SK-N-SH (cell line): ENCODE data around the gene KRTAP5-8. TPM values are rescaled to one million over a fixed set of nuclear protein-coding genes. Genes with fewer than 3 reads are reported as not detected.
"Not testable (repeated sequence)": the region's sequence is repeated elsewhere in the genome, so short reads cannot be mapped to it uniquely, and the experiment has no call there.

ENCODE experiments used
- CTCF ChIA-PET: fragments of 300-600, 350-600 bp; formaldehyde crosslinking; extraction: SDS; loops from one replicate; lab custom pipeline; 2021; lab: Yijun Ruan, JAX
- POLR2A ChIA-PET: fragments of 350-600 bp; sonication (Branson Sonifier 250); formaldehyde crosslinking; extraction: SDS; loops from one replicate; lab custom pipeline; 2020; ENCODE audit warnings: antibody characterized with exemption, inconsistent platforms; lab: Yijun Ruan, JAX
- DNase-seq: peaks from one replicate; pipeline ENCODE4 v3.0.0; 2012
- H2AFZ ChIP-seq: fragments of 200-600 bp; sonication (generic); 2 replicates; pipeline ENCODE4 v1.8.1; 2016; ENCODE audit warnings: antibody characterized with exemption, mild to moderate bottlenecking, low read depth
- H3F3A ChIP-seq: fragments of 200-600 bp; sonication (generic); replicated peaks from 2 replicates; pipeline ENCODE3; 2016; ENCODE audit warnings: antibody characterized with exemption, mild to moderate bottlenecking; ENCODE audit not compliant: insufficient read depth
- H3K27ac ChIP-seq, 2 experiments: fragments of 200-500 bp in 1 of 2; fragments of 200-600 bp in 1 of 2; sonication (Bioruptor generic) in 1 of 2; sonication (generic), shearing (Covaris generic) in 1 of 2; 2 replicates each; pipeline versions ENCODE4 v1.5.1 to v1.6.1; 2014 to 2016; ENCODE audit warnings: low read depth in 2 of 2, inconsistent platforms in 1 of 2, low read length in 1 of 2, mild to moderate bottlenecking in 1 of 2, mixed read lengths in 1 of 2
- H3K27me3 ChIP-seq: fragments of 200-600 bp; sonication (generic), shearing (Covaris generic); 2 replicates; pipeline ENCODE4 v1.6.1; 2016; ENCODE audit warnings: mixed run types; ENCODE audit not compliant: insufficient read depth
- H3K36me3 ChIP-seq, 2 experiments: fragments of 200-500 bp in 1 of 2; fragments of 200-600 bp in 1 of 2; sonication (Bioruptor generic) in 1 of 2; sonication (generic) in 1 of 2; replicated peaks in 1 of 2; 2 replicates each; pipeline versions ENCODE3 to v1.5.1; 2014 to 2016; ENCODE audit warnings: low read length in 1 of 2, mild to moderate bottlenecking in 1 of 2; ENCODE audit not compliant: insufficient read depth in 2 of 2, control insufficient read depth in 1 of 2
- H3K4me1 ChIP-seq, 2 experiments: fragments of 200-500 bp in 1 of 2; fragments of 200-600 bp in 1 of 2; sonication (Bioruptor generic) in 1 of 2; sonication (generic), shearing (Covaris generic) in 1 of 2; 2 replicates each; pipeline versions ENCODE4 v1.5.1 to v1.6.1; 2014 to 2016; ENCODE audit warnings: low read depth in 1 of 2, low read length in 1 of 2, mixed run types in 1 of 2; ENCODE audit not compliant: insufficient read depth in 2 of 2, control insufficient read depth in 1 of 2
- H3K4me2 ChIP-seq: fragments of 200-600 bp; sonication (generic), shearing (Covaris generic); 2 replicates; pipeline ENCODE4 v1.6.1; 2017; ENCODE audit warnings: mixed run types
- H3K4me3 ChIP-seq, 2 experiments: fragments of 200-500 bp in 1 of 2; fragments of 200-600 bp in 1 of 2; sonication (Bioruptor generic) in 1 of 2; sonication (generic), shearing (Covaris generic) in 1 of 2; 2 replicates each; pipeline versions ENCODE4 v1.5.1 to v1.8.1; 2014 to 2016; ENCODE audit warnings: low read depth in 2 of 2, inconsistent platforms in 1 of 2, low read length in 1 of 2, mild to moderate bottlenecking in 1 of 2, mixed read lengths in 1 of 2, moderate library complexity in 1 of 2
- H3K79me2 ChIP-seq: fragments of 200-600 bp; sonication (generic); 2 replicates; pipeline ENCODE4 v1.8.1; 2017; ENCODE audit warnings: mild to moderate bottlenecking; ENCODE audit not compliant: insufficient read depth
- H3K9ac ChIP-seq: fragments of 200-600 bp; sonication (generic); 2 replicates; pipeline ENCODE4 v1.6.1; 2017; ENCODE audit warnings: mixed run types
- H3K9me2 ChIP-seq: fragments of 200-600 bp; sonication (generic); 2 replicates; pipeline ENCODE4 v1.6.1; 2017; ENCODE audit warnings: mixed run types
- H3K9me3 ChIP-seq: fragments of 200-600 bp; sonication (generic); 2 replicates; pipeline ENCODE4 v1.6.1; 2017; ENCODE audit warnings: mixed run types, mild to moderate bottlenecking, moderate library complexity
- H4K20me1 ChIP-seq: fragments of 200-600 bp; sonication (generic); 2 replicates; pipeline ENCODE4 v1.6.1; 2017; ENCODE audit warnings: mild to moderate bottlenecking, mixed run types; ENCODE audit not compliant: insufficient read depth
- EZH2phosphoT487 ChIP-seq: fragments of 200-600 bp; sonication (generic); IDR thresholded peaks from 2 replicates; pipeline ENCODE4 v1.6.1; 2017; ENCODE audit warnings: low read depth, mixed run types, mild to moderate bottlenecking, antibody characterized with exemption, moderate library complexity, borderline replicate concordance
- JUND ChIP-seq: IDR thresholded peaks from 2 replicates; pipeline ENCODE4 v1.4.0; 2012
- NFIC ChIP-seq: IDR thresholded peaks from 2 replicates; pipeline ENCODE4 v1.4.0; 2012; ENCODE audit warnings: borderline replicate concordance
- POLR2AphosphoS5 ChIP-seq: IDR thresholded peaks from 2 replicates; pipeline ENCODE4 v1.6.1; 2012; ENCODE audit warnings: low read depth, low read length
- RXRA ChIP-seq: IDR thresholded peaks from 2 replicates; pipeline ENCODE4 v1.4.0; 2012; ENCODE audit warnings: low read depth, mild to moderate bottlenecking, borderline replicate concordance
- SIN3A ChIP-seq: IDR thresholded peaks from 2 replicates; pipeline ENCODE4 v1.6.1; 2012; ENCODE audit warnings: low read depth, mild to moderate bottlenecking, low read length, moderate library complexity, borderline replicate concordance
- TAF1 ChIP-seq: IDR thresholded peaks from 2 replicates; pipeline ENCODE4 v1.6.1; 2012; ENCODE audit warnings: low read depth, mild to moderate bottlenecking, low read length, moderate library complexity, borderline replicate concordance
- YY1 ChIP-seq: IDR thresholded peaks from 2 replicates; pipeline ENCODE4 v1.4.0; 2012; ENCODE audit warnings: low read depth, mild to moderate bottlenecking
- whole genome bisulfite sequencing: methylation state at CpG from one replicate; pipeline ENCODE4 v1.1.6; 2017; ENCODE audit warnings: low lambda C conversion rate; 5-methylcytosine and 5-hydroxymethylcytosine counted together
- polyA plus RNA-seq, 3 experiments: library from polyadenylated mRNA; depleted of rRNA; stranded (reverse); fragments of >200 nt; gene quantifications; 2 replicates each; pipeline ENCODE4 v1.2.3, GENCODE V29; 2012
- TF ChIP-seq, protein P1 (sequence below): fragments of 200-600 bp; sonication (generic); IDR thresholded peaks from 2 replicates; pipeline ENCODE4 v1.6.1; 2017; ENCODE audit warnings: antibody characterized with exemption, mild to moderate bottlenecking, moderate library complexity
- TF ChIP-seq, protein P2 (sequence below): IDR thresholded peaks from 2 replicates; pipeline ENCODE4 v1.4.0; 2012; ENCODE audit warnings: low read depth

KRTAP5-8 gene
- polyA plus RNA-seq, 1 of the 3 experiments (the other 2 are of a cell fraction), result not detected

DNA sequence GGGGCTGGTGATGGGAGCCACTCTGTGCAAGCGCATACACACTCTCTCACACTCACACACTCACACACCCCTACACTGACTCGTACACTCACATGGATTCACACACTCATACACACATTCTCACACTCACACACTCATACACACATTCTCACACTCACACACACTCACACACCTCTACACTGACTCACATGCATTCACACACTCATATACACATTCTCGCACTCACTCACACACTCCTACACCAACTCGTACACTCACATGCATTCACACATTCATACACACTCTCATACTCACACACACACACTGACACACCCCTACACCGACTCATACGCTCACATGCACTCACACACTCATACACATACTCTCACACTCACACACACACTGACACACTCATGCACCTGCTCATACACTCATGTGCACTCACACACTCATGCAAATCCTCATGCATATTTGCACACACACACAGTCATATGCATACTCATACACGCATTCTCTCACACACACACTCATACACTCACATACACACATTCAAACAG is 39.7 kb downstream of the KRTAP5-8 start:
- TF ChIP-seq RXRA (no peak), SIN3A (no peak), EZH2phosphoT487 (no peak), POLR2AphosphoS5 (no peak), TAF1 (no peak), NFIC (no peak), JUND (no peak), YY1 (no peak)
- TF ChIP-seq, protein P1, sequence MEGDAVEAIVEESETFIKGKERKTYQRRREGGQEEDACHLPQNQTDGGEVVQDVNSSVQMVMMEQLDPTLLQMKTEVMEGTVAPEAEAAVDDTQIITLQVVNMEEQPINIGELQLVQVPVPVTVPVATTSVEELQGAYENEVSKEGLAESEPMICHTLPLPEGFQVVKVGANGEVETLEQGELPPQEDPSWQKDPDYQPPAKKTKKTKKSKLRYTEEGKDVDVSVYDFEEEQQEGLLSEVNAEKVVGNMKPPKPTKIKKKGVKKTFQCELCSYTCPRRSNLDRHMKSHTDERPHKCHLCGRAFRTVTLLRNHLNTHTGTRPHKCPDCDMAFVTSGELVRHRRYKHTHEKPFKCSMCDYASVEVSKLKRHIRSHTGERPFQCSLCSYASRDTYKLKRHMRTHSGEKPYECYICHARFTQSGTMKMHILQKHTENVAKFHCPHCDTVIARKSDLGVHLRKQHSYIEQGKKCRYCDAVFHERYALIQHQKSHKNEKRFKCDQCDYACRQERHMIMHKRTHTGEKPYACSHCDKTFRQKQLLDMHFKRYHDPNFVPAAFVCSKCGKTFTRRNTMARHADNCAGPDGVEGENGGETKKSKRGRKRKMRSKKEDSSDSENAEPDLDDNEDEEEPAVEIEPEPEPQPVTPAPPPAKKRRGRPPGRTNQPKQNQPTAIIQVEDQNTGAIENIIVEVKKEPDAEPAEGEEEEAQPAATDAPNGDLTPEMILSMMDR, result no peak
- TF ChIP-seq, protein P2, sequence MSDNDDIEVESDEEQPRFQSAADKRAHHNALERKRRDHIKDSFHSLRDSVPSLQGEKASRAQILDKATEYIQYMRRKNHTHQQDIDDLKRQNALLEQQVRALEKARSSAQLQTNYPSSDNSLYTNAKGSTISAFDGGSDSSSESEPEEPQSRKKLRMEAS, result no peak
- H3K9me2 ChIP-seq, result no peaks in the 10 kb centered on the region
- no peak overlapping the region for H3K27ac ChIP-seq
- POLR2A ChIA-PET, result no interaction called here
- peaks cover 0 to 5% of the 10 kb centered on the region in 2 experiments; a peak in 1 of 4 replicates for H3K4me1 ChIP-seq
- no peak for DNase-seq
- H3K9ac ChIP-seq, result no peak overlapping the region
- no peak overlapping the region for H3K4me2 ChIP-seq
- no peaks in the 10 kb centered on the region for H3K79me2 ChIP-seq
- no peak overlapping the region for H3K4me3 ChIP-seq
- H3K36me3 ChIP-seq, result no peaks in the 10 kb centered on the region
- H3K9me3 ChIP-seq, result no peaks in the 10 kb centered on the region
- H3F3A ChIP-seq, result no peaks in the 10 kb centered on the region
- H3K27me3 ChIP-seq, result no peaks in the 10 kb centered on the region
- CTCF ChIA-PET, result no interaction called here
- WGBS, result 51% methylated on average over 7 of the region's 7 CpGs
- no peaks in the 10 kb centered on the region for H4K20me1 ChIP-seq
- no peak overlapping the region for H2AFZ ChIP-seq

DNA sequence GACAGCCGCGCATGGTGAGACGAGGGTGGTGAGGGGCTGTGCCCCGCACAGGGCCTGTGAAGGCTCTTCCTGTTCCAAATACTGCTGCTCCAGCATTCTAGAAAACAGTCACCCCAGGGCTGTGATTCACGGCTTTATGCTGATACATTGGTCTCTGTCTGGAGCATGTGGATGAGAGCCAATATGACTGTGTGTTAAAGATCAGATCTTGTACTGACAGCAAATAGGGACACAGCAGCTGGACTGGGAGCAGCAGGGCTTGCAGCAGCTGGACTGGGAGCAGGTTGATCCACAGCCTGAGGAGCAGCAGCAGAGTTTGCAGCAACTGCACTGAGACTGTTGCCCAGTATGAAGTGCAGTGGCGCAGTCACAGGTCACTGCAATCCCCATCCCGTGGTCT is 41.7 kb downstream of the KRTAP5-8 start:
- H3K79me2 ChIP-seq, DNase-seq, H3K4me1 ChIP-seq, H3K4me3 ChIP-seq, H3K9me2 ChIP-seq, H3K4me2 ChIP-seq, POLR2A ChIA-PET, H3K36me3 ChIP-seq, H3K27ac ChIP-seq, H3K9me3 ChIP-seq, H2AFZ ChIP-seq, H3K9ac ChIP-seq, H3K27me3 ChIP-seq, H3F3A ChIP-seq, H4K20me1 ChIP-seq: not testable (repeated sequence)
- 47% methylated on average over 7 of the region's 7 CpGs for WGBS
- CTCF ChIA-PET, result interaction anchor here (0.6 to 2.7 kb wide), 28 partner anchors 8 to 983 kb away, joined by 3 to 35 read pairs (median 4); partner anchors contain the start of genes DHCR7, KRTAP5-10 and KRTAP5-9
